HG02588 (cell line): ENCODE results near the gene SLC1A1.

Source experiments
- ATAC-seq: cut with Tn5 transposase; IDR thresholded peaks from one replicate; pipeline ENCODE4 v1.9.1; 2021; ENCODE audit warnings: mild to moderate bottlenecking, moderate library complexity; ENCODE audit not compliant: unreplicated experiment

SLC1A1 gene

GRCh38 chr9:4489919-4490704 lies at the start of gene SLC1A1:
TSS of gene SLC1A1 (plus strand) at chr9:4490468. CDS start at chr9:4490680, 212 bp downstream.
- ATAC-seq: peak; percentile 75

GRCh38 chr9:4442806-4443205 lies 47.5 kb upstream of the SLC1A1 start:
- ATAC-seq: no peak

GRCh38 chr9:4443439-4443838 lies 46.8 kb upstream of the SLC1A1 start:
- ATAC-seq: no peak

- ATAC-seq: no peak
These were observed 28.8 kb upstream of the SLC1A1 start for GRCh38 chr9:4461437-4461836.

GRCh38 chr9:4463824-4464223 lies 26.4 kb upstream of the SLC1A1 start:
- ATAC-seq: no peak

- peak; percentile 95 for ATAC-seq
These were observed 25.3 kb upstream of the SLC1A1 start for GRCh38 chr9:4464911-4465513.

GRCh38 chr9:4465910-4466309 lies 24.4 kb upstream of the SLC1A1 start:
- no peak for ATAC-seq

- no peak for ATAC-seq
These were observed 15.0 kb upstream of the SLC1A1 start for GRCh38 chr9:4475301-4475700.

GRCh38 chr9:4486176-4486575 lies 4.1 kb upstream of the SLC1A1 start:
- ATAC-seq: no peak

- ATAC-seq: no peak
These were observed 728 bp upstream of the SLC1A1 start for GRCh38 chr9:4489562-4489918.

- peak; percentile 9 for ATAC-seq
These were observed 697 bp downstream of the SLC1A1 start for GRCh38 chr9:4490705-4491625.

GRCh38 chr9:4491626-4491975 lies 1.3 kb downstream of the SLC1A1 start:
- no peak for ATAC-seq

GRCh38 chr9:4494332-4494731 lies 4.1 kb downstream of the SLC1A1 start:
- ATAC-seq: no peak

- no peak for ATAC-seq
These were observed 4.5 kb downstream of the SLC1A1 start for GRCh38 chr9:4494806-4495205.

GRCh38 chr9:4495537-4495936 lies 5.3 kb downstream of the SLC1A1 start:
- ATAC-seq: no peak

- no peak for ATAC-seq
These were observed 6.2 kb downstream of the SLC1A1 start for GRCh38 chr9:4496497-4496896.

- no peak for ATAC-seq
These were observed 7.1 kb downstream of the SLC1A1 start for GRCh38 chr9:4497395-4497794.

- no peak for ATAC-seq
These were observed 7.6 kb downstream of the SLC1A1 start for GRCh38 chr9:4497855-4498254.

- no peak for ATAC-seq
These were observed 9.6 kb downstream of the SLC1A1 start for GRCh38 chr9:4499917-4500316.

GRCh38 chr9:4501147-4501507 lies 10.9 kb downstream of the SLC1A1 start:
- ATAC-seq: no peak

GRCh38 chr9:4502444-4502843 lies 12.2 kb downstream of the SLC1A1 start:
- no peak for ATAC-seq

- ATAC-seq: no peak
These were observed 12.8 kb downstream of the SLC1A1 start for GRCh38 chr9:4503103-4503502.
